SH-SY5Y (cell line): ENCODE data around the gene OSBPL2.

Source experiments
- GATA2 ChIP-seq: IDR thresholded peaks from 2 replicates; pipeline ENCODE4 v1.6.1; 2011; ENCODE audit warnings: mild to moderate bottlenecking, low read depth, low read length
- GATA3 ChIP-seq: IDR thresholded peaks from 2 replicates; pipeline ENCODE4 v1.6.1; 2011; ENCODE audit warnings: low read depth, mild to moderate bottlenecking, low read length, moderate library complexity

DNA sequence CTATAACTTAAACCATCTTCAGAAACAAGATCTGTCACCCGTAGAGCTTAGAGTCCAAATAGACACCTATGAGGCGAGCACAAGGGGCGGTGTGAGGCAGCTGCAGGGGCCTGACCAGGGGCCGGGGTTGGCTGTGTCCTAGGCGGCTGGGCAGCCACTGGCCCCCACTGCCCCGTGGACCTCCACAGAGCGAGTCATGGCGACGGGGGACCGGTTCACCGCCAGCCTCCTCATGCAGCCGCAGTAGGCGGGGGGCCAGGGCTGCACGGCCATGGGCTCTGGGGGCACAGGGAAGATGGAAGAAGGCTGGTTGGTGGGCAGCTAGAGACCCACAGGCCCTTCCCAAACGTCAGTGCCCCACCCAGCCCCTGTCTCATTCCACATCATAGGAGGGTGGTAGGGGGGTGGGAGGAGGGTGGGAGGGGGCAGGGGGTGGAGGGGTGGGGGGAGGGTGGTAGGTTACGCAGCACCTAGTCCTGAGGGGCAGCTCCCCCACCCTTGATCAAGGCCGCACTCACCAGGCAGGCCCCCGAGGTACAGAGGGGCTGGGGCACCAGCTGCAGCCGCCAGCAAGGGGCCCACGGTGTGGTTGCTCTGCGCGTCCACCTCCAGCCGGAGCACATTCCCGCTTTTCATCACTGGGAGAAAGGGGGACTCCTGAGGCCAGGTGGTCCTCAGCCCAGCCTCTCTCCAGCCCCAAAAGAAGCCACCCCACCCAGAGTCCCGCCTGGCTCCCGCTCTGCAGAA is 71.0 kb downstream of the OSBPL2 start:
- TF ChIP-seq GATA3 (no peak), GATA2 (no peak)
